Measurements from ENCODE around the gene CARD14. TPM values are rescaled to one million over a fixed set of nuclear protein-coding genes. Genes with fewer than 3 reads are reported as not detected.

Gene CARD14
- total and polyA plus RNA-seq, 2 experiments from 2014 or later, result 0.08 to 0.52 TPM

DNA sequence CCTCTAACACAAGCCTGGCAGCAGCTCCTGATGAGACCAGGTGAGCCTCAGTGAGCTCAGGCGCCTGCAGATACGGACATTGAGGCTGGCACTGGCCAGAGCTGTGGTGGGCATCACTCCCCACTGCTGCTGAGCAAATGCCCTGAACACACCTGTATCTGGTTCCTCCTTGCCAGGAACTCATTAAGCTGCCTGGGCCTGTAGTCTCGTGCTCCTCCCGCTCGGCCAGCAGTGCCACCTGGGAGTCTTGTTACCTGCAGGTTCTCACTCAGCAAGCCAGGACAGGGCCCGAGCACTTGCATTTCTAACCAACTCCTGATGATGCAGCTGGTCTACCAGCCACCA, 36.2 kb upstream of the CARD14 start (continued):
- TF ChIP-seq NANOG (IDR thresholded peaks at IDR 0.05; ENCODE audit: borderline replicate concordance), result no peak
- no peak for TF ChIP-seq ZNF331 (CRISPR knock-in tag; IDR thresholded peaks at IDR 0.05; ENCODE audit: low read depth)
- TF ChIP-seq, protein P1, sequence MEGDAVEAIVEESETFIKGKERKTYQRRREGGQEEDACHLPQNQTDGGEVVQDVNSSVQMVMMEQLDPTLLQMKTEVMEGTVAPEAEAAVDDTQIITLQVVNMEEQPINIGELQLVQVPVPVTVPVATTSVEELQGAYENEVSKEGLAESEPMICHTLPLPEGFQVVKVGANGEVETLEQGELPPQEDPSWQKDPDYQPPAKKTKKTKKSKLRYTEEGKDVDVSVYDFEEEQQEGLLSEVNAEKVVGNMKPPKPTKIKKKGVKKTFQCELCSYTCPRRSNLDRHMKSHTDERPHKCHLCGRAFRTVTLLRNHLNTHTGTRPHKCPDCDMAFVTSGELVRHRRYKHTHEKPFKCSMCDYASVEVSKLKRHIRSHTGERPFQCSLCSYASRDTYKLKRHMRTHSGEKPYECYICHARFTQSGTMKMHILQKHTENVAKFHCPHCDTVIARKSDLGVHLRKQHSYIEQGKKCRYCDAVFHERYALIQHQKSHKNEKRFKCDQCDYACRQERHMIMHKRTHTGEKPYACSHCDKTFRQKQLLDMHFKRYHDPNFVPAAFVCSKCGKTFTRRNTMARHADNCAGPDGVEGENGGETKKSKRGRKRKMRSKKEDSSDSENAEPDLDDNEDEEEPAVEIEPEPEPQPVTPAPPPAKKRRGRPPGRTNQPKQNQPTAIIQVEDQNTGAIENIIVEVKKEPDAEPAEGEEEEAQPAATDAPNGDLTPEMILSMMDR (conservative IDR thresholded peaks at IDR 0.05; ENCODE audit: low read depth in 2 of 2), result no peak
- no peak for TF ChIP-seq POLR2AphosphoS5 (IDR thresholded peaks at IDR 0.05; ENCODE audit: low read depth)
- TF ChIP-seq, protein P2, sequence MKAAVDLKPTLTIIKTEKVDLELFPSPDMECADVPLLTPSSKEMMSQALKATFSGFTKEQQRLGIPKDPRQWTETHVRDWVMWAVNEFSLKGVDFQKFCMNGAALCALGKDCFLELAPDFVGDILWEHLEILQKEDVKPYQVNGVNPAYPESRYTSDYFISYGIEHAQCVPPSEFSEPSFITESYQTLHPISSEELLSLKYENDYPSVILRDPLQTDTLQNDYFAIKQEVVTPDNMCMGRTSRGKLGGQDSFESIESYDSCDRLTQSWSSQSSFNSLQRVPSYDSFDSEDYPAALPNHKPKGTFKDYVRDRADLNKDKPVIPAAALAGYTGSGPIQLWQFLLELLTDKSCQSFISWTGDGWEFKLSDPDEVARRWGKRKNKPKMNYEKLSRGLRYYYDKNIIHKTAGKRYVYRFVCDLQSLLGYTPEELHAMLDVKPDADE (IDR thresholded peaks at IDR 0.05), result no peak
- TF ChIP-seq, protein P3, sequence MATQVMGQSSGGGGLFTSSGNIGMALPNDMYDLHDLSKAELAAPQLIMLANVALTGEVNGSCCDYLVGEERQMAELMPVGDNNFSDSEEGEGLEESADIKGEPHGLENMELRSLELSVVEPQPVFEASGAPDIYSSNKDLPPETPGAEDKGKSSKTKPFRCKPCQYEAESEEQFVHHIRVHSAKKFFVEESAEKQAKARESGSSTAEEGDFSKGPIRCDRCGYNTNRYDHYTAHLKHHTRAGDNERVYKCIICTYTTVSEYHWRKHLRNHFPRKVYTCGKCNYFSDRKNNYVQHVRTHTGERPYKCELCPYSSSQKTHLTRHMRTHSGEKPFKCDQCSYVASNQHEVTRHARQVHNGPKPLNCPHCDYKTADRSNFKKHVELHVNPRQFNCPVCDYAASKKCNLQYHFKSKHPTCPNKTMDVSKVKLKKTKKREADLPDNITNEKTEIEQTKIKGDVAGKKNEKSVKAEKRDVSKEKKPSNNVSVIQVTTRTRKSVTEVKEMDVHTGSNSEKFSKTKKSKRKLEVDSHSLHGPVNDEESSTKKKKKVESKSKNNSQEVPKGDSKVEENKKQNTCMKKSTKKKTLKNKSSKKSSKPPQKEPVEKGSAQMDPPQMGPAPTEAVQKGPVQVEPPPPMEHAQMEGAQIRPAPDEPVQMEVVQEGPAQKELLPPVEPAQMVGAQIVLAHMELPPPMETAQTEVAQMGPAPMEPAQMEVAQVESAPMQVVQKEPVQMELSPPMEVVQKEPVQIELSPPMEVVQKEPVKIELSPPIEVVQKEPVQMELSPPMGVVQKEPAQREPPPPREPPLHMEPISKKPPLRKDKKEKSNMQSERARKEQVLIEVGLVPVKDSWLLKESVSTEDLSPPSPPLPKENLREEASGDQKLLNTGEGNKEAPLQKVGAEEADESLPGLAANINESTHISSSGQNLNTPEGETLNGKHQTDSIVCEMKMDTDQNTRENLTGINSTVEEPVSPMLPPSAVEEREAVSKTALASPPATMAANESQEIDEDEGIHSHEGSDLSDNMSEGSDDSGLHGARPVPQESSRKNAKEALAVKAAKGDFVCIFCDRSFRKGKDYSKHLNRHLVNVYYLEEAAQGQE (IDR thresholded peaks at IDR 0.05; ENCODE audit: unreplicated experiment), result no peak
- TF ChIP-seq STAT1 (IDR thresholded peaks at IDR 0.05; ENCODE audit: unreplicated experiment), result no peak

DNA sequence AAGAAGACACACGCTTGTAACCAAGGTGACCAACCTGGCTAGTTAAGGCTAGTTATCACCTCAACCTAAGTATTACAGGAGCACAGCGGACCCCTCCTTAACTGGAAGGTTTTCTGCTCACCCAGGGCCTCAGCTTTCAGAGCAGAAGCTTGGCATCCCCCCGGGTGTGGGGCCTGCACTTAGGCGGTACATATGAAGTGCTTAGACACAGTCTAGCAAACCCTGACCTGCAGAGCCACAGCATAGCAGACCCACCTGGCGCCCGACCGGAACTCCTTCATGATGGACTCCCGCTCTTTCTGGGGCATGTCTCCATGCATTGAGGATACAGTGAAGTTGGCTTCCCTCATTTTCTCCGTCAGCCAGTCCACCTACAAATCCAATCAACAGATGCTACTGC, 32.7 kb upstream of the CARD14 start:
- Mint-ChIP-seq H3K4me3 (no peak overlapping the region), H3K36me3 (ENCODE audit: low read depth) (peaks cover 96% of the 10 kb centered on the region), H3K9me3 (no peaks in the 10 kb centered on the region), H3K27me3 (ENCODE audit: insufficient read depth, low read depth, poor library complexity) (no peaks in the 10 kb centered on the region), H3K27ac (no peak overlapping the region), H3K4me1 (no peaks in the 10 kb centered on the region)
- Histone ChIP-seq H3K27ac (ENCODE audit: low read depth) (no peak overlapping the region), H3K4me3 (no peak overlapping the region), H3K79me2 (replicated peaks; ENCODE audit: insufficient read depth) (peaks cover 17% of the 10 kb centered on the region), H3F3A (replicated peaks; ENCODE audit: low read depth) (peaks cover 32% of the 10 kb centered on the region), H2AFZ (no peak overlapping the region), H3K4me2 (no peak overlapping the region), H3K9me2 (ENCODE audit: insufficient read depth) (no peaks in the 10 kb centered on the region), H3K36me3 (ENCODE audit: insufficient read depth) (peaks cover 83% of the 10 kb centered on the region), H3K27me3 (ENCODE audit: insufficient read depth) (no peaks in the 10 kb centered on the region), H4K20me1 (replicated peaks; ENCODE audit: insufficient read depth) (peaks cover 38% of the 10 kb centered on the region), H3K4me1 (ENCODE audit: insufficient read depth) (no peaks in the 10 kb centered on the region)
- DNase-seq (ENCODE audit: low spot score) (no peak), ATAC-seq (no peak)
- TF ChIP-seq JUNB (IDR thresholded peaks at IDR 0.05; ENCODE audit: unreplicated experiment) (no peak), POLR2AphosphoS5 (IDR thresholded peaks at IDR 0.05; ENCODE audit: low read depth) (no peak), STAT1 (IDR thresholded peaks at IDR 0.05; ENCODE audit: unreplicated experiment) (no peak)
- TF ChIP-seq, protein P3 (IDR thresholded peaks at IDR 0.05; ENCODE audit: unreplicated experiment), result no peak
